HK-2 (cell line): ENCODE data around the gene TAGLN3.
A peak's percentile ranks its signal among the peaks of the same experiment; 100 is the strongest.

Experiments
- DNase-seq: peaks from one replicate; pipeline ENCODE4 v3.0.0-alpha.2; 2018; ENCODE audit not compliant: unreplicated experiment

Gene TAGLN3

GRCh38 chr3:111998636-111999483, at the start of gene TAGLN3:
TAGLN3 (plus strand) TSS chr3:111998922; CDS start chr3:111999423, 501 bp downstream.
- DNase-seq: peak; percentile 60

- DNase-seq: no peak
Measured at GRCh38 chr3:111949712-111950111, 49.0 kb upstream of the TAGLN3 start.

- DNase-seq: no peak
Measured at GRCh38 chr3:111951032-111951431, 47.7 kb upstream of the TAGLN3 start.

GRCh38 chr3:111952086-111952485, 46.6 kb upstream of the TAGLN3 start:
- no peak for DNase-seq

- no peak for DNase-seq
Measured at GRCh38 chr3:111952866-111953450, 45.8 kb upstream of the TAGLN3 start.

GRCh38 chr3:111954228-111954990, 44.3 kb upstream of the TAGLN3 start:
- DNase-seq: no peak

- DNase-seq: no peak
Measured at GRCh38 chr3:111955876-111956275, 42.8 kb upstream of the TAGLN3 start.

GRCh38 chr3:111956449-111956848, 42.3 kb upstream of the TAGLN3 start:
- DNase-seq: no peak

GRCh38 chr3:111956995-111957734, 41.6 kb upstream of the TAGLN3 start:
- no peak for DNase-seq

- no peak for DNase-seq
Measured at GRCh38 chr3:111961461-111962164, 37.1 kb upstream of the TAGLN3 start.

GRCh38 chr3:111963424-111963823, 35.3 kb upstream of the TAGLN3 start:
- no peak for DNase-seq

GRCh38 chr3:111965484-111965883, 33.2 kb upstream of the TAGLN3 start:
- no peak for DNase-seq

GRCh38 chr3:111967068-111967467, 31.7 kb upstream of the TAGLN3 start:
- no peak for DNase-seq

GRCh38 chr3:111967651-111968274, 31.0 kb upstream of the TAGLN3 start:
- DNase-seq: peak; percentile 82

- no peak for DNase-seq
Measured at GRCh38 chr3:111968319-111969054, 30.2 kb upstream of the TAGLN3 start.

GRCh38 chr3:111970376-111970775, 28.3 kb upstream of the TAGLN3 start:
- no peak for DNase-seq

GRCh38 chr3:111971533-111972130, 27.1 kb upstream of the TAGLN3 start:
- no peak for DNase-seq

GRCh38 chr3:111972891-111973290, 25.8 kb upstream of the TAGLN3 start:
- DNase-seq: no peak

GRCh38 chr3:111975131-111975530, 23.6 kb upstream of the TAGLN3 start:
- DNase-seq: no peak

GRCh38 chr3:111976254-111976653, 22.5 kb upstream of the TAGLN3 start:
- no peak for DNase-seq
